ENCODE measurements around the gene MEDAG. TPM values are rescaled to one million over a fixed set of nuclear protein-coding genes. Genes with fewer than 3 reads are reported as not detected.

MEDAG gene
- total and polyA plus RNA-seq, 2 donors (not counting 1 experiment from before 2014, with no cell fraction given), result 0.12 TPM; not detected in 1

DNA sequence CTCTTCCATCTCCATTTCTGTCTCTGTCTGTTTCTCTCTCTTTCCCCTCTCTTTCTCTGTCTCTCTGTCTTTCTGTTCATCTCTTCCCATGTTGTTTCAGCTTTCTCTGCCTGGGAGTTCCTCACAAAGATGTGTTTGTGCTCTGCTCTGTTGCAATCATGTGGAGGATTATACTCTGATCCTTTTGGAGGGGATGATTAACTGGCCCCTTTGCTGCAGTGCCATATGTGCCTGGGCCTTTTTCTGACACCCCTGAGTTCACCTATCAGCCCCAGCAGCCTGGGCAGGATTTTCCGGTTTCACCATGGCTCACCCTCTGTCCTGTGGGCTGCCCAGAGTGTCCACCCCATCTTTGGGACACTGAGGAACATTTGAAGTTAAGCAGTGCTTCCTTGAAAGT is 17.3 kb downstream of the MEDAG start:
- CTCF ChIA-PET, result no interaction called here
- intact Hi-C loops (cut with micrococcal nuclease), result no loop called here
- H3K27me3 ChIP-seq (replicated peaks in 1 of 4; ENCODE audit: control extremely low read depth in 1 of 4, control insufficient read depth in 3 of 4, insufficient read depth in 4 of 4, low read length in 3 of 4), result no peaks in the 10 kb centered on the region
- ATAC-seq (ENCODE audit: low read depth), result no peak
- no peaks in the 10 kb centered on the region for H3K4me1 ChIP-seq (ENCODE audit: control insufficient read depth in 2 of 2, insufficient read depth in 2 of 2, low read length in 2 of 2)
- no peak overlapping the region for H2AFZ ChIP-seq (ENCODE audit: insufficient read depth, low read depth, low read length, poor library complexity, severe bottlenecking)
- Mint-ChIP-seq H3K4me1 (no peaks in the 10 kb centered on the region), H3K27ac (no peak overlapping the region), H3K4me3 (no peak overlapping the region), H3K9me3 (ENCODE audit: insufficient read depth) (no peaks in the 10 kb centered on the region), H3K27me3 (peaks cover 24% of the 10 kb centered on the region)
- H3K27ac ChIP-seq (ENCODE audit: low read length in 2 of 2), result no peak overlapping the region
- no peaks in the 10 kb centered on the region for H3K36me3 ChIP-seq (replicated peaks in 1 of 2; ENCODE audit: control extremely low read depth in 1 of 2, control insufficient read depth in 1 of 2, extremely low read depth in 1 of 2, insufficient read depth in 2 of 2, low read length in 1 of 2)
- 100% methylated on average over 1 of the region's 1 CpG for WGBS (ENCODE audit: insufficient coverage)
- no peaks in the 10 kb centered on the region for H3K9me3 ChIP-seq (ENCODE audit: control extremely low read depth in 1 of 3, control insufficient read depth in 2 of 3, insufficient read depth in 1 of 3, low read length in 2 of 3)
- H4K20me1 ChIP-seq (ENCODE audit: control insufficient read depth, insufficient read depth, low read length, poor library complexity, severe bottlenecking), result no peaks in the 10 kb centered on the region
- H3K4me3 ChIP-seq (ENCODE audit: control extremely low read depth in 1 of 5, extremely low read depth in 1 of 5, insufficient read depth in 1 of 5, low read depth in 2 of 5, low read length in 4 of 5), result no peak overlapping the region
- no peak overlapping the region for H3K4me2 ChIP-seq (replicated peaks; ENCODE audit: low read depth, low read length, poor library complexity, severe bottlenecking)
- no peak for DNase-seq
- TF ChIP-seq CTCF (IDR thresholded peaks at IDR 0.05) (no peak), EZH2 (IDR thresholded peaks at IDR 0.05; ENCODE audit: borderline replicate concordance, insufficient read depth, low read depth, low read length, poor library complexity, severe bottlenecking) (no peak)
- POLR2A ChIA-PET, result no interaction called here
- H3K79me2 ChIP-seq (ENCODE audit: control insufficient read depth, insufficient read depth, low read length), result no peaks in the 10 kb centered on the region
- no peak overlapping the region for H3K9ac ChIP-seq (ENCODE audit: low read length)

GRCh38 chr13:30924721-30925120 is 18.6 kb downstream of the MEDAG start:
- H3K9ac ChIP-seq (ENCODE audit: low read length), result no peak overlapping the region
- Mint-ChIP-seq H3K27me3 (peaks cover 25% of the 10 kb centered on the region), H3K9me3 (ENCODE audit: insufficient read depth) (no peaks in the 10 kb centered on the region), H3K4me3 (no peak overlapping the region), H3K27ac (no peak overlapping the region), H3K4me1 (no peaks in the 10 kb centered on the region)
- ATAC-seq (ENCODE audit: low read depth) (no peak), DNase-seq (no peak)
- TF ChIP-seq EZH2 (IDR thresholded peaks at IDR 0.05; ENCODE audit: borderline replicate concordance, insufficient read depth, low read depth, low read length, poor library complexity, severe bottlenecking), result no peak
- no peak for TF ChIP-seq CTCF (IDR thresholded peaks at IDR 0.05)
- H3K4me1 ChIP-seq (ENCODE audit: control insufficient read depth in 2 of 2, insufficient read depth in 2 of 2, low read length in 2 of 2), result no peaks in the 10 kb centered on the region
- intact Hi-C loops (cut with micrococcal nuclease), result no loop called here
- no peak overlapping the region for H2AFZ ChIP-seq (ENCODE audit: insufficient read depth, low read depth, low read length, poor library complexity, severe bottlenecking)
- ChIA-PET POLR2A (no interaction called here), CTCF (no interaction called here)
- no peaks in the 10 kb centered on the region for H3K27me3 ChIP-seq (replicated peaks in 1 of 4; ENCODE audit: control extremely low read depth in 1 of 4, control insufficient read depth in 3 of 4, insufficient read depth in 4 of 4, low read length in 3 of 4)
- H3K9me3 ChIP-seq (ENCODE audit: control extremely low read depth in 1 of 3, control insufficient read depth in 2 of 3, insufficient read depth in 1 of 3, low read length in 2 of 3), result no peaks in the 10 kb centered on the region
- no peaks in the 10 kb centered on the region for H3K36me3 ChIP-seq (replicated peaks in 1 of 2; ENCODE audit: control extremely low read depth in 1 of 2, control insufficient read depth in 1 of 2, extremely low read depth in 1 of 2, insufficient read depth in 2 of 2, low read length in 1 of 2)
- H3K4me2 ChIP-seq (replicated peaks; ENCODE audit: low read depth, low read length, poor library complexity, severe bottlenecking), result no peak overlapping the region
- H4K20me1 ChIP-seq (ENCODE audit: control insufficient read depth, insufficient read depth, low read length, poor library complexity, severe bottlenecking), result no peaks in the 10 kb centered on the region
- H3K4me3 ChIP-seq (ENCODE audit: control extremely low read depth in 1 of 5, extremely low read depth in 1 of 5, insufficient read depth in 1 of 5, low read depth in 2 of 5, low read length in 4 of 5), result no peak overlapping the region
- H3K27ac ChIP-seq (ENCODE audit: low read length in 2 of 2), result no peak overlapping the region
- H3K79me2 ChIP-seq (ENCODE audit: control insufficient read depth, insufficient read depth, low read length), result no peaks in the 10 kb centered on the region
- WGBS (ENCODE audit: insufficient coverage), result 78% methylated on average over 2 of the region's 3 CpGs
